HUDEP-2 (cell line): ENCODE measurements around the gene GH2.

ENCODE experiments used
- DNase-seq, 76 experiments: peaks; one replicate each; lab custom pipeline; 2025; ENCODE audit not compliant: unreplicated experiment in 76 of 76; lab: John Stamatoyannopoulos, UW

GH2 gene

GRCh38 chr17:63842540-63843386, 39.0 kb downstream of the GH2 start, which contains the start of gene SMARCD2:
Gene SMARCD2 (minus strand): TSS chr17:63842685. CDS start chr17:63842674, 11 bp downstream.
- peak; percentile 30 to 99 (median 97) for DNase-seq

GRCh38 chr17:63842173-63842539, 39.6 kb downstream of the GH2 start:
- peak in 3 of 76 experiments; percentile 28 to 47 (median 44) for DNase-seq

GRCh38 chr17:63841350-63842172, 40.2 kb downstream of the GH2 start:
- peak in 28 of 76 experiments; percentile 7 to 47 (median 22) for DNase-seq

- DNase-seq: no peak
Observed at GRCh38 chr17:63840591-63841349, 41.0 kb downstream of the GH2 start.

DNA sequence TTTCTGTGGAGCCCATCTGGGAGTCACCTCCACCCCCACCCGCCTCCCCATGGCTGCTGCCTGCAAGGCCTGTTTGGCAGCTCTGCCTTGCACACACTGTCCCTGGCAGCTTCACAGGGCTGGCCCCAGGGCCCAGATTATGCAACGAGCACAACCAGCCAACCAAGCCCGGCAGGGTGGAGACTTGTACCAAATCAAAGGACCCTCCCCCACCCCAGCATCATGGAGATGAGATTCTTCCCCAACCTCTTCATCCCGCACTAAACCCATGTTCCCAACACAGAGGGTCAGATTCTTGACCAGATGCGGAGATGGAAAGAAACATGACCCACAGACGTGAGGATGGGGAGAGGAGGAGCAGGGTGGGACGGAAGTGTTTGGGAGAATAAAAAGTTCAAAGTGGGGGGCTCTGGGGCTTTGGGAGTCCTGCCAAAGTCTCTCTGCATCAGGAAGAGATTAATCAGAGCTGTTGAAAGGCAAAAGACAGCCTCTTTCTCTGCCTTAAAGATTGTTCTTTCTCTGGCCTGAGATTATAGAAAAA, 43.0 kb downstream of the GH2 start:
- peak in 27 of 76 experiments; percentile 8 to 44 (median 22) for DNase-seq

DNA sequence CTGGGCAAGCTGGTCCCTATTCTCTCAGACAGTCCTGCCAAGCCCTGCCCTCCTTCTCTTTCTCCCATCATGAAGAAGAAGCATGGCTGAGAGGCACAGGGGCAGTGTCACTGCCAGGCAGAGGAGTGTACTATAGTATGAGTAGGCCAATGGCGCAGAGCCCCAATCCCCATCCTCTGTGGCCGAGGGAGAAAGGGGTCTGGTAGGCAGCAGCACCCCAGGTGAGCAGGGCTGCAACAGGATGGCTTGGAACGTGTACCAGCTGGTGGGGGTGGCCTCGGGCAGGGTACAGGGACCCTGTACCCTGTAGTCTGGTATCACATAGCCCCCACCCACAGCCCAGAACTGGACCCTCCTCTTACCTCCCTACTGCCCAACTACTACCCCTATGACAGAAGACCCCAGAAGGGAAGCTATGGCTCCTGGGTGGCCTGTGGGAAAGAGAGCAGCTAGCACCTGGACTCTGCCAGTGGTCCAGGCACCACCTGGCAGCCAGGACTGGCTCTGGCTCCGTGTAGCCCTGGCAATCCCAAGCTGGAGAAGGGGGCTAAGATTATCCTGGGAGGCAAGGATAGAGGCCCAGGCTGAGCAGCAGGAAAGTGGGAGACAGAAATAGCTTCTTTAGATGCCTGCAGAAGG, 43.7 kb downstream of the GH2 start:
- DNase-seq: no peak

DNA sequence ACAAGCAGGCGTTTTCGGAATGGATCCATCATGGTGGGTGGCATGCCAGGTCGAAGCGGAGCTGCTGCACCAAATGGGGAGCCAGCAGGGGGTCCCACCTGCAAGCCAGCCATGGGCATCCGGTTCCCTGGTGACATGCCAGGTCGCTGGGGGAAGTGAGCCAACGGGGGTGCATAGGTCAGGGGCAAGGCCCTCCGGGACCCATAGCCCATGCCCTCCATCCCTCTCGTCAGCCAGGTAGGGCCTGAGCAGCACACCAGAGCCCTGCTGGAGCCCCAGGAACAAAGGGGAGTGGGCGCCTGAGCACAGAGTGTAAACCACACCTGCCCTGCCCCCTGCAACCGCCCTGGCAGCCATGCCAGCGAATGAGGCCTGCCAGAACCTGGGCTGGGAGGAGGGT, 44.3 kb downstream of the GH2 start:
- DNase-seq: no peak

GRCh38 chr17:63836811-63837210, 44.9 kb downstream of the GH2 start:
- no peak for DNase-seq

- no peak for DNase-seq
Observed at GRCh38 chr17:63835167-63835720, 46.5 kb downstream of the GH2 start.

- peak in 66 of 76 experiments; percentile 9 to 76 (median 38) for DNase-seq
Observed at GRCh38 chr17:63834431-63835166, 47.1 kb downstream of the GH2 start.

- no peak for DNase-seq
Observed at GRCh38 chr17:63833741-63834373, 47.9 kb downstream of the GH2 start.

DNA sequence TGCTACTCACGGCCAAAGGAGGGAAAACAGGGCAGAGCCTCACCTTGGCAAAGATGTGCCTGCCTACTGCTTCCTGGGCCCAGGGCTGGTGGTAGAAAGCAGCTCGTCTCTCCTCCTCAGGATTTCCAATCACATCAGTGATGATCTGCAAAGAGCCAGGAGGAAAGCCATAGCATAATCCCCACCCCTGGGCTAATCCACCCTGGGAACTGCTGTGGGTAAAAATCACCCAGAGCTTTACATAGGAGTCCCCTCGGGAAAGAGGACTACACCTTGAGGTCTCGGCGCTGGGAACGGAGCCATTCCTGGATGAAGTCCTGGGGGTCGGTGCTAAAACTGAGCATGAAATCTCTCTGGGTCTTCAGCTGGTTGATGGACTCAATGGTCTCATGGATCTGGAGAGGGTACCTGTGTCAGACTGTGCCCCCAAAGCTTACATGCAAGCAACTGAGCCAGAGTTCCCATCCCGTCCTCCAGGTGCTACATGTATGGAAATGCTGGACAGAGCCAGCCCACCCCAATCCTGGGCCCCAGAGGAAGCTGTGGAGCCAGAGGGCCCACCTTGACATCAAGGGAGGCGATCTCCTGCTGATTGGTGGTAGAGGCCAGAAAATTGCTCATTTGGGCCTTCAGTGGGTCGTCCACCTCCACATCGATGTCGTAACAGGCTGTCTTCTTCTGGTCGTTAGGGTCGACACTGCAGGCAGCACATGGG, 48.6 kb downstream of the GH2 start:
- no peak for DNase-seq

DNA sequence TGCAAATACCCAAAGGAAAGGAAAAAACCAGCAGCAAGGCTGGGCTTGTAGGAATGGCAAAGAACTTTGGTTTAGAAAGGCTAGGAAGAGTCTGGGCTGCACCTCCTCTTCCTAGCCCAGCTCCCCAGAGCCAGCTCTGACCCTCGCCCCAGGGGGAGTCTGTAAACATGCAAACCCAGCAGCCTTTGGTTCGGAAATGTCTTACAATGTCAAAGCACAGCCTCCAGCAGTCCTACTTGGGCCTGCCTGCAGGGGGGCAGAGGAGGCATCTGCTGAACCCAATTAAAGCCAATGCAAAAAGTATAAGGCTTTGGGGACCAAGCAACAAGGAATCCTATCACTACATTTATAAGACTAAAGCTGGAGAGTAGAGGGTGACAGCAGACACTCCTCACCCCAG, 49.3 kb downstream of the GH2 start:
- DNase-seq: no peak

DNA sequence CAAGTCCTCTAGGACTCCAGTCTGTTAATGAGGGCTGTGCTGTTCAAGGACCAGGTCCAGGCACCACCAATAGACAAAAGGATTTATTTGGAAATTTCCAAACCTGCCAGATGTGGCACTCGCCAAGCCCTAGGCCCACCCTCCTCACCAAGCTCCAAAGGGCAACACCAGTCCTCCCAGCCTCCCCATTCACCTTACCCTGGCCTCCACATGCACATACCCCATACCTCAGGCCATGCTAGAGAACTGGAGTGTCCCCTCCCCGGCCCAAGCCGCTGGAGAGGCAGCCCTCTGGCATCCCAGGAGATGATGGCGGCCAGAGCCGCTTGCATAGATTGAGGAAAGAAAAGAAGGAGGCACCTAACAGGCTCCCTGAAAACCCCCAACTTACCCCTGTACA, 49.7 kb downstream of the GH2 start:
- DNase-seq: no peak

DNA sequence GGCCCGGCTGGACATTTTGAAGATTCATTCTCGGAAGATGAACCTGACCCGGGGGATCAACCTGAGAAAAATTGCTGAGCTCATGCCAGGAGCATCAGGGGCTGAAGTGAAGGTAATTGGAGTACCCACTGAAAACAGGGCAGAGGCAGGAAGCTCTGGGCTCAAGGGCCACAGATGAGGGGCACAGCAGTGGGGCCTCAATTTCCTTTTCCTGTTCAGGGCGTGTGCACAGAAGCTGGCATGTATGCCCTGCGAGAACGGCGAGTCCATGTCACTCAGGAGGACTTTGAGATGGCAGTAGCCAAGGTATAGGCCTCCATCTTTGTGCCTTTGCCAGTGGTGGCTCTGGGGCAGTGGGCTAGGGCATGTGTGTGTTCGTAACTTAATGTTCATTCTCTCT, 50.2 kb downstream of the GH2 start:
- DNase-seq: no peak

DNA sequence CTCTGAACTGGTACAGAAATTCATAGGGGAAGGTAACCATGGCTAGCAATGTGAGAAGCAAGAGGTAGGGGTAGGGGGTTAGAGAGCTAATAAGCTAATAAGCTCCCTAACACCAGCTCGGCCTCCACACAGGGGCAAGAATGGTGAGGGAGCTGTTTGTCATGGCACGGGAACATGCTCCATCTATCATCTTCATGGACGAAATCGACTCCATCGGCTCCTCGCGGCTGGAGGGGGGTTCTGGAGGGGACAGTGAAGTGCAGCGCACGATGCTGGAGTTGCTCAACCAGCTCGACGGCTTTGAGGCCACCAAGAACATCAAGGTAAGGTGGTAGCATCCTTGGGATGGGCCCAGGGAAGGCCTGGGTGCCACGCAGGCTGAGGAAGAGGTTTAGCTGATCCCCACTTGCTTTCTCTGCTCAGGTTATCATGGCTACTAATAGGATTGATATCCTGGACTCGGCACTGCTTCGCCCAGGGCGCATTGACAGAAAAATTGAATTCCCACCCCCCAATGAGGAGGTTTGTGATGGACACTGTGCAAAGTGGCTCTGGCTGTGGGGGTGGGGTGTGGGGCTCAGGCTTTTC, 50.7 kb downstream of the GH2 start:
- DNase-seq: no peak

DNA sequence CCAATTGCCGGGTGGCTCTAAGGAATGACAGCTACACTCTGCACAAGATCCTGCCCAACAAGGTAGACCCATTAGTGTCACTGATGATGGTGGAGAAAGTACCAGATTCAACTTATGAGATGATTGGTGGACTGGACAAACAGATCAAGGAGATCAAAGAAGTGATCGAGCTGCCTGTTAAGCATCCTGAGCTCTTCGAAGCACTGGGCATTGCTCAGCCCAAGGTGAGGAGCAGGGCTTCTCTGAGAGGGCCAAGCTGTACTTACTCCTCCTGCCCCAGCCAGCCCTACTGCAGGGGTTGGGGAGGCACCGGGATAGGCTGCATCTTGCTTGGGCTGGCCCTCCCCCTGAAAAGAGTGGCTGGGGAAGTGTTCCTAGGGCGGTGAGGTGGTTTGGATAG, 51.5 kb downstream of the GH2 start:
- DNase-seq: no peak
